HG02840 (cell line): ENCODE results near the gene GON4L.
"Not testable (repeated sequence)": the region's sequence is repeated elsewhere in the genome, so short reads cannot be mapped to it uniquely, and the experiment has no call there.

Experiments
- ATAC-seq: cut with Tn5 transposase; IDR thresholded peaks from one replicate; pipeline ENCODE4 v1.9.1; 2021; ENCODE audit warnings: mild to moderate bottlenecking, moderate library complexity, moderate number of reproducible peaks; ENCODE audit not compliant: unreplicated experiment, low FRiP score

The GON4L gene

GRCh38 chr1:155704414-155704813, 152.6 kb downstream of the GON4L start:
- not testable (repeated sequence) for ATAC-seq

- no peak for ATAC-seq
Observed at GRCh38 chr1:155703216-155703615, 153.8 kb downstream of the GON4L start.

- not testable (repeated sequence) for ATAC-seq
Observed at GRCh38 chr1:155701675-155702074, 155.3 kb downstream of the GON4L start.
